SH-SY5Y (cell line): ENCODE data around the gene AKAP6.

Source experiments
- GATA2 ChIP-seq: IDR thresholded peaks from 2 replicates; pipeline ENCODE4 v1.6.1; 2011; ENCODE audit warnings: mild to moderate bottlenecking, low read depth, low read length
- GATA3 ChIP-seq: IDR thresholded peaks from 2 replicates; pipeline ENCODE4 v1.6.1; 2011; ENCODE audit warnings: low read depth, mild to moderate bottlenecking, low read length, moderate library complexity

- no peak for TF ChIP-seq GATA3
- TF ChIP-seq GATA2, result no peak
Measured at GRCh38 chr14:32841698-32842097, 512.6 kb downstream of the AKAP6 start.
